Vagina (tissue), 2 donors: ENCODE results near the gene PBX1. TPM values are rescaled to one million over a fixed set of nuclear protein-coding genes. Genes with fewer than 3 reads are reported as not detected.

ENCODE experiments used
- DNase-seq, 2 donors: peaks; one replicate each; pipeline ENCODE4 v3.0.0-alpha.2; 2017; ENCODE audit errors: extremely low spot score in 2 of 2
- H3K27ac ChIP-seq: fragments of 200-600 bp; sonication (generic); one replicate; pipeline ENCODE4 v1.5.1; 2019
- H3K27me3 ChIP-seq: fragments of 200-600 bp; sonication (generic); one replicate; pipeline ENCODE4 v1.5.1; 2019
- H3K36me3 ChIP-seq, 2 donors: fragments of 200-600 bp; sonication (generic); one replicate each; pipeline ENCODE4 v1.5.1; 2017 to 2019
- H3K4me1 ChIP-seq: fragments of 200-600 bp; sonication (generic); one replicate; pipeline ENCODE4 v1.5.1; 2019
- H3K4me3 ChIP-seq, 2 donors: fragments of 200-600 bp; sonication (generic); 1 replicate in 1 of 2; 2 replicates in 1 of 2; pipeline ENCODE4 v1.5.1; 2016 to 2019
- H3K9me3 ChIP-seq: fragments of 200-600 bp; sonication (generic); one replicate; pipeline ENCODE4 v1.5.1; 2019
- CTCF ChIP-seq, 3 experiments: fragments of 450-650 bp in 2 of 3; fragments of 200-600 bp in 1 of 3; sonication (generic) in 1 of 3; IDR thresholded peaks; one replicate each; pipeline ENCODE4 v1.5.1; 2017 to 2019; ENCODE audit warnings: antibody characterized with exemption in 3 of 3, mild to moderate bottlenecking in 2 of 3, moderate library complexity in 2 of 3
- POLR2A ChIP-seq, 2 donors: fragments of 450-650 bp; IDR thresholded peaks; one replicate each; pipeline ENCODE4 v1.6.1; 2017; ENCODE audit warnings: antibody characterized with exemption in 2 of 2, mild to moderate bottlenecking in 2 of 2, moderate library complexity in 2 of 2
- POLR2AphosphoS5 ChIP-seq, 2 donors: sonication (generic); formaldehyde crosslinking; IDR thresholded peaks; one replicate each; pipeline ENCODE4 v1.9.0; 2017; ENCODE audit warnings: antibody characterized with exemption in 2 of 2, mild to moderate bottlenecking in 2 of 2, low read depth in 1 of 2; ENCODE audit not compliant: insufficient read depth in 1 of 2
- intact Hi-C: fragments of 100-400 bp; cut with DNase I; formaldehyde crosslinking; loops from one replicate; pipeline ENCODE4 v1.15.1; 2023
- total RNA-seq: library from RNA; depleted of rRNA; stranded (reverse); fragments of >200 nt; gene quantifications from one replicate; pipeline ENCODE4 v1.2.3, GENCODE V29; 2016

The PBX1 gene
- total RNA-seq, 1 donor from 2014 or later = 69.0 TPM

GRCh38 chr1:164834641-164835040, 275.7 kb downstream of the PBX1 start:
- Histone ChIP-seq H3K27ac (no peak overlapping the region), H3K4me3 (no peak overlapping the region), H3K36me3 (no peaks in the 10 kb centered on the region), H3K4me1 (peaks cover 35% of the 10 kb centered on the region), H3K9me3 (no peaks in the 10 kb centered on the region), H3K27me3 (no peaks in the 10 kb centered on the region)
- no peak for TF ChIP-seq POLR2A (IDR thresholded peaks at IDR 0.05)
- no peak for TF ChIP-seq CTCF (IDR thresholded peaks at IDR 0.05)
- TF ChIP-seq POLR2AphosphoS5 (IDR thresholded peaks at IDR 0.05; ENCODE audit: insufficient read depth in 1 of 2, low read depth in 1 of 2) = no peak
- intact Hi-C loops = no loop called here
- DNase-seq = no peak

DNA sequence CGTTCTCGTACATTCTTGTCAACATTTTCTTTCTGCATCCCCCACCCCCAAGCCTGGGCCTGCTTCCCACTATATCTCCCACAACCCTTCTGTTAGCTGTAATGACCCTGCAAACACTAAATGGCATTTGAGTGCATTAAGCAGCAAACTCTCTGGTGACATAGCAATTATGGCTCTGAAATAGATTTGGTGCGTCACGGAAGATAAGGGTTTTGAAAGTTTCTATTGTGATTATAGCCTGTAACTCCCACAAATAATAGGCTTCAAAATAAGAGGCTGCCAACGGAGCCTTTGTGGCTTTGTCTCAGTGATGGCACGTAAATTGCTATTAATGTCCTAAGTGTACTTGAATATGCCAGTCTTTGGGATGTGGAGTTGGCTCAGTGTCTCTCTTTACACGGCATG, 277.6 kb downstream of the PBX1 start:
- Histone ChIP-seq H3K27me3 (no peaks in the 10 kb centered on the region), H3K9me3 (no peaks in the 10 kb centered on the region), H3K4me1 (peaks cover 23% of the 10 kb centered on the region), H3K4me3 (no peak overlapping the region), H3K27ac (no peak overlapping the region), H3K36me3 (no peaks in the 10 kb centered on the region)
- no peak for DNase-seq
- TF ChIP-seq POLR2A (IDR thresholded peaks at IDR 0.05) (no peak), CTCF (IDR thresholded peaks at IDR 0.05) (no peak), POLR2AphosphoS5 (IDR thresholded peaks at IDR 0.05; ENCODE audit: insufficient read depth in 1 of 2, low read depth in 1 of 2) (no peak)
- intact Hi-C loops = no loop called here

- TF ChIP-seq CTCF (IDR thresholded peaks at IDR 0.05) = no peak
- TF ChIP-seq POLR2A (IDR thresholded peaks at IDR 0.05) = no peak
- TF ChIP-seq POLR2AphosphoS5 (IDR thresholded peaks at IDR 0.05; ENCODE audit: insufficient read depth in 1 of 2, low read depth in 1 of 2) = no peak
- H3K27ac ChIP-seq = no peak overlapping the region
- H3K9me3 ChIP-seq = no peaks in the 10 kb centered on the region
- no peaks in the 10 kb centered on the region for H3K27me3 ChIP-seq
- peaks cover 31% of the 10 kb centered on the region for H3K4me1 ChIP-seq
- no peak overlapping the region for H3K4me3 ChIP-seq
- no peak for DNase-seq
- intact Hi-C loops = no loop called here
- no peaks in the 10 kb centered on the region for H3K36me3 ChIP-seq
Measured at GRCh38 chr1:164838786-164839185, 279.8 kb downstream of the PBX1 start.

GRCh38 chr1:164840936-164841335, 282.0 kb downstream of the PBX1 start:
- Histone ChIP-seq H3K4me1 (peaks cover 31% of the 10 kb centered on the region), H3K27ac (no peak overlapping the region), H3K27me3 (no peaks in the 10 kb centered on the region), H3K36me3 (no peaks in the 10 kb centered on the region), H3K9me3 (no peaks in the 10 kb centered on the region), H3K4me3 (no peak overlapping the region)
- TF ChIP-seq CTCF (IDR thresholded peaks at IDR 0.05) (no peak), POLR2AphosphoS5 (IDR thresholded peaks at IDR 0.05; ENCODE audit: insufficient read depth in 1 of 2, low read depth in 1 of 2) (no peak), POLR2A (IDR thresholded peaks at IDR 0.05) (no peak)
- no peak for DNase-seq
- intact Hi-C loops = no loop called here

GRCh38 chr1:164841702-164842465, 282.9 kb downstream of the PBX1 start:
- Histone ChIP-seq H3K36me3 (peaks cover 0 to under 1% of the 10 kb centered on the region in 2 donors), H3K4me3 (no peak overlapping the region), H3K4me1 (peaks cover 25% of the 10 kb centered on the region), H3K27ac (no peak overlapping the region), H3K9me3 (no peaks in the 10 kb centered on the region), H3K27me3 (no peaks in the 10 kb centered on the region)
- TF ChIP-seq POLR2A (IDR thresholded peaks at IDR 0.05) = no peak
- no peak for TF ChIP-seq POLR2AphosphoS5 (IDR thresholded peaks at IDR 0.05; ENCODE audit: insufficient read depth in 1 of 2, low read depth in 1 of 2)
- TF ChIP-seq CTCF (IDR thresholded peaks at IDR 0.05) = no peak
- DNase-seq = no peak
- intact Hi-C loops = no loop called here
